Keratinocyte (primary cell): ENCODE data around the gene RNF182. TPM values are rescaled to one million over a fixed set of nuclear protein-coding genes. Genes with fewer than 3 reads are reported as not detected.

Experiments used
- DNase-seq: peaks from one replicate; pipeline ENCODE4 v3.0.0-alpha.2; 2011; ENCODE audit warnings: low read depth, missing footprints, low spot score
- FAIRE-seq: peaks from 2 replicates; lab custom pipeline; 2011; peaks lifted over from hg19 to GRCh38; lab: Jason Lieb, UNC
- H2AFZ ChIP-seq: 2 replicates; pipeline ENCODE4 v1.6.0; 2012; ENCODE audit warnings: low read length, control low read depth, inconsistent platforms; ENCODE audit not compliant: control insufficient read depth
- H3K27ac ChIP-seq: 2 replicates; pipeline ENCODE4 v1.5.1; 2011; ENCODE audit warnings: low read length; ENCODE audit not compliant: control insufficient read depth, insufficient read depth
- H3K27me3 ChIP-seq: 3 replicates; pipeline ENCODE4 v1.6.0; 2011; ENCODE audit warnings: low read length; ENCODE audit not compliant: control insufficient read depth, insufficient read depth; ENCODE audit errors: extremely low read depth
- H3K36me3 ChIP-seq, 2 experiments: 2 replicates in 1 of 2; 3 replicates in 1 of 2; pipeline ENCODE4 v1.5.1; 2011; ENCODE audit warnings: low read length in 2 of 2, mild to moderate bottlenecking in 1 of 2; ENCODE audit not compliant: control insufficient read depth in 2 of 2, insufficient read depth in 2 of 2; ENCODE audit errors: extremely low read depth in 1 of 2
- H3K4me1 ChIP-seq: 3 replicates; pipeline ENCODE4 v1.5.1; 2011; ENCODE audit warnings: low read length; ENCODE audit not compliant: control insufficient read depth, insufficient read depth; ENCODE audit errors: extremely low read depth
- H3K4me2 ChIP-seq: 3 replicates; pipeline ENCODE4 v1.6.0; 2011; ENCODE audit warnings: low read depth, low read length; ENCODE audit not compliant: control insufficient read depth, insufficient read depth; ENCODE audit errors: extremely low read depth
- H3K4me3 ChIP-seq, 3 experiments: fragments of 200-600 bp in 1 of 3; sonication (generic) in 1 of 3; 2 replicates in 2 of 3; 3 replicates in 1 of 3; pipeline ENCODE4 v1.5.1; 2011 to 2016; ENCODE audit warnings: low read length in 3 of 3, mild to moderate bottlenecking in 3 of 3, control low read depth in 2 of 3, inconsistent platforms in 1 of 3, low read depth in 1 of 3, mixed read lengths in 1 of 3, mixed run types in 1 of 3, moderate library complexity in 1 of 3; ENCODE audit not compliant: control insufficient read depth in 2 of 3, insufficient read depth in 2 of 3; ENCODE audit errors: extremely low read depth in 1 of 3
- H3K79me2 ChIP-seq: 2 replicates; pipeline ENCODE4 v1.6.0; 2012; ENCODE audit warnings: low read length; ENCODE audit not compliant: control insufficient read depth, insufficient read depth
- H3K9ac ChIP-seq: 3 replicates; pipeline ENCODE4 v1.6.0; 2011; ENCODE audit warnings: low read length; ENCODE audit not compliant: control insufficient read depth, insufficient read depth; ENCODE audit errors: extremely low read depth
- H3K9me1 ChIP-seq: 3 replicates; pipeline ENCODE4 v1.6.0; 2011; ENCODE audit warnings: low read length; ENCODE audit not compliant: control insufficient read depth, insufficient read depth; ENCODE audit errors: extremely low read depth
- H3K9me3 ChIP-seq: 2 replicates; pipeline ENCODE4 v1.5.1; 2012; ENCODE audit warnings: low read depth, low read length; ENCODE audit not compliant: control insufficient read depth
- H4K20me1 ChIP-seq: 3 replicates; pipeline ENCODE4 v1.6.0; 2011; ENCODE audit warnings: low read length; ENCODE audit not compliant: control insufficient read depth, insufficient read depth; ENCODE audit errors: extremely low read depth
- EZH2 ChIP-seq: IDR thresholded peaks from one replicate; pipeline ENCODE4 v1.6.1; 2012; ENCODE audit warnings: inconsistent platforms, mild to moderate bottlenecking, low read length, moderate library complexity
- dilution Hi-C: fragments of 300-500 bp; cut with MboI; formaldehyde crosslinking; loops from one replicate; pipeline ENCODE4 v1.7.0; 2020; ENCODE audit warnings: low sequenced_read_pairs; ENCODE audit not compliant: extremely low pct_ligation_motif_present
- polyA plus RNA-seq, 5 experiments: library from polyadenylated mRNA; depleted of rRNA in 3 of 5; stranded (reverse) in 3 of 5; stranded (forward) in 1 of 5; unstranded in 1 of 5; fragments of >200 nt; gene quantifications; 1 replicate in 1 of 5; 2 replicates in 3 of 5; 3 replicates in 1 of 5; pipeline versions ENCODE4 v1.2.1 to v1.2.3, GENCODE V29; 2011 to 2012; ENCODE audit warnings: missing spikeins in 2 of 5, low read depth in 1 of 5, low replicate concordance in 1 of 5
- TF ChIP-seq, protein P1 (sequence below), 3 experiments: IDR thresholded peaks in 1 of 3; conservative IDR thresholded peaks in 1 of 3; optimal IDR thresholded peaks in 1 of 3; 2 replicates in 2 of 3; 3 replicates in 1 of 3; pipeline versions ENCODE3 to v1.5.1; 2011; ENCODE audit warnings: low read length in 3 of 3, mild to moderate bottlenecking in 3 of 3, moderate library complexity in 2 of 3, control low read depth in 1 of 3, inconsistent platforms in 1 of 3; ENCODE audit not compliant: insufficient read depth in 2 of 3; ENCODE audit errors: extremely low read depth in 1 of 3

RNF182 gene
- polyA plus RNA-seq, 1 donor (not counting 4 experiments of a cell fraction or from before 2014, with no cell fraction given), result 2.0 TPM

DNA sequence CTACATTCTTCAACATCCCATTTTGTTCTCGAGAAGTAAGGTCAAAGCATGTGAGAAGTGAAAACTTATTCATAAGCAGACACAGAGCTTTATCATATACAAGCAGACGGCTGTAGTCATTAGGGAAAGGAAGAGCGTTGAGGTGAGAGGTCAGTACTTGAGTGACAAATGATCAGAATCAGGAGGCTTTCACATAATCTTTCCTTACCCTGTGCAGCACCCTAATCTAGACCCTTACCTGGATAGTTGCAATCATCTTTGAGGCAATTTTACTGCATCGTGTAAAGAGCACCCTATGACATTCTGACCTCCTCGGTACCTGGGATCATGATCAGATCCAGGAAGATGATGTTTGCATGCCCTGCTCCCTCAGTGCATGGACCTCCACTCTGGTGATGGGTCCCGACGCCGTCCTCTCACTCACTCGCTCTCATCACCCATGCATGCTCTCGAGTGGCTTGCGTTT lies 62.7 kb downstream of the RNF182 start:
- H3K9me1 ChIP-seq, result no peaks in the 10 kb centered on the region
- H3K4me2 ChIP-seq, result no peak overlapping the region
- H3K36me3 ChIP-seq, result no peaks in the 10 kb centered on the region
- no peak for DNase-seq
- H4K20me1 ChIP-seq, result no peaks in the 10 kb centered on the region
- peaks cover under 1% of the 10 kb centered on the region for H3K4me1 ChIP-seq
- no peaks in the 10 kb centered on the region for H3K9me3 ChIP-seq
- H3K27me3 ChIP-seq, result no peaks in the 10 kb centered on the region
- TF ChIP-seq, protein P1, sequence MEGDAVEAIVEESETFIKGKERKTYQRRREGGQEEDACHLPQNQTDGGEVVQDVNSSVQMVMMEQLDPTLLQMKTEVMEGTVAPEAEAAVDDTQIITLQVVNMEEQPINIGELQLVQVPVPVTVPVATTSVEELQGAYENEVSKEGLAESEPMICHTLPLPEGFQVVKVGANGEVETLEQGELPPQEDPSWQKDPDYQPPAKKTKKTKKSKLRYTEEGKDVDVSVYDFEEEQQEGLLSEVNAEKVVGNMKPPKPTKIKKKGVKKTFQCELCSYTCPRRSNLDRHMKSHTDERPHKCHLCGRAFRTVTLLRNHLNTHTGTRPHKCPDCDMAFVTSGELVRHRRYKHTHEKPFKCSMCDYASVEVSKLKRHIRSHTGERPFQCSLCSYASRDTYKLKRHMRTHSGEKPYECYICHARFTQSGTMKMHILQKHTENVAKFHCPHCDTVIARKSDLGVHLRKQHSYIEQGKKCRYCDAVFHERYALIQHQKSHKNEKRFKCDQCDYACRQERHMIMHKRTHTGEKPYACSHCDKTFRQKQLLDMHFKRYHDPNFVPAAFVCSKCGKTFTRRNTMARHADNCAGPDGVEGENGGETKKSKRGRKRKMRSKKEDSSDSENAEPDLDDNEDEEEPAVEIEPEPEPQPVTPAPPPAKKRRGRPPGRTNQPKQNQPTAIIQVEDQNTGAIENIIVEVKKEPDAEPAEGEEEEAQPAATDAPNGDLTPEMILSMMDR (optimal IDR thresholded peaks at IDR 0.05 in 1 of 3, IDR thresholded peaks at IDR 0.05 in 1 of 3, conservative IDR thresholded peaks at IDR 0.05 in 1 of 3; ENCODE audit: extremely low read depth in 1 of 3, insufficient read depth in 2 of 3, low read length in 3 of 3), result no peak
- TF ChIP-seq EZH2, result no peak
- FAIRE-seq, result no peak
- H3K4me3 ChIP-seq, result no peak overlapping the region
- H2AFZ ChIP-seq, result no peak overlapping the region
- H3K9ac ChIP-seq, result no peak overlapping the region
- H3K79me2 ChIP-seq, result no peaks in the 10 kb centered on the region
- dilution Hi-C loops, result no loop called here
- H3K27ac ChIP-seq, result no peak overlapping the region

- Histone ChIP-seq H2AFZ (no peak overlapping the region), H4K20me1 (no peaks in the 10 kb centered on the region), H3K9ac (no peak overlapping the region), H3K4me1 (peaks cover 7% of the 10 kb centered on the region), H3K36me3 (no peaks in the 10 kb centered on the region), H3K4me2 (no peak overlapping the region), H3K27me3 (no peaks in the 10 kb centered on the region), H3K9me3 (no peaks in the 10 kb centered on the region), H3K9me1 (no peaks in the 10 kb centered on the region), H3K27ac (no peak overlapping the region), H3K4me3 (no peak overlapping the region), H3K79me2 (no peaks in the 10 kb centered on the region)
- DNase-seq (no peak), FAIRE-seq (no peak)
- no peak for TF ChIP-seq EZH2
- TF ChIP-seq, protein P1 (optimal IDR thresholded peaks at IDR 0.05 in 1 of 3, IDR thresholded peaks at IDR 0.05 in 1 of 3, conservative IDR thresholded peaks at IDR 0.05 in 1 of 3; ENCODE audit: extremely low read depth in 1 of 3, insufficient read depth in 2 of 3, low read length in 3 of 3), result no peak
- dilution Hi-C loops, result no loop called here
Measured at GRCh38 chr6:13988049-13988738, 63.4 kb downstream of the RNF182 start.
